ENCODE data around the gene CPNE5. TPM values are rescaled to one million over a fixed set of nuclear protein-coding genes. Genes with fewer than 3 reads are reported as not detected.

Gene CPNE5
- total RNA-seq, 2 experiments from 2014 or later: 0.19 to 0.28 TPM

GRCh38 chr6:36874443-36875249 lies 35.4 kb upstream of the CPNE5 start, which contains the start of gene PPIL1:
Gene PPIL1, minus strand, starts transcription at chr6:36874803. Its CDS starts 31 bp downstream, at chr6:36874772.
- Histone ChIP-seq H3K36me3 (ENCODE audit: insufficient read depth, low read length) (peaks cover 10% of the 10 kb centered on the region), H3K27me3 (ENCODE audit: control insufficient read depth in 1 of 2, insufficient read depth in 2 of 2, low read length in 2 of 2) (peaks cover 0 to 5% of the 10 kb centered on the region in 2 experiments), H3K4me1 (ENCODE audit: insufficient read depth, low read length) (peaks cover 14% of the 10 kb centered on the region), H3K4me3 (ENCODE audit: low read length) (peak within 1 kb of the TSS; percentile 69), H3K27ac (ENCODE audit: low read depth in 1 of 2, low read length in 2 of 2) (peak within 1 kb of the TSS; percentile 80 to 82), H3K9me3 (ENCODE audit: control insufficient read depth in 1 of 2, insufficient read depth in 1 of 2, low read length in 2 of 2) (no peaks in the 10 kb centered on the region)
- TF ChIP-seq CTCF (IDR thresholded peaks at IDR 0.05): no peak
- intact Hi-C loops (cut with DNase I, micrococcal nuclease): loop anchor here (1.0 to 10.0 kb wide), 5 partner anchors 11 to 850 kb away; partner anchors contain the start of genes C6orf89 (in 2 of the 2), MAPK14 (in 1 of the 2) and SLC26A8 (in 1 of the 2)
- peak within 1 kb of the TSS; percentile 95 for H3K4me3 Mint-ChIP-seq
- H3K27me3 Mint-ChIP-seq: peaks cover 17% of the 10 kb centered on the region
- H3K4me1 Mint-ChIP-seq (ENCODE audit: low read depth): peaks cover 45% of the 10 kb centered on the region
- ATAC-seq (ENCODE audit: poor library complexity) (peak; percentile 91), DNase-seq (peak; percentile 71 to 94 (median 82))
- peak within 1 kb of the TSS; percentile 95 for H3K27ac Mint-ChIP-seq
- H3K36me3 Mint-ChIP-seq (ENCODE audit: low read depth): peaks cover 30% of the 10 kb centered on the region
- no peaks in the 10 kb centered on the region for H3K9me3 Mint-ChIP-seq
- POLR2A ChIA-PET: interaction anchor here (0.5 to 3.5 kb wide), 18 partner anchors 11 to 759 kb away, joined by 3 to 54 read pairs (median 4); partner anchors contain the start of genes C6orf89, CMTR1, MTCH1 and PI16
- CTCF ChIA-PET: interaction anchor here (0.8 to 4.0 kb wide), 10 partner anchors 9 to 298 kb away, joined by 3 to 56 read pairs (median 4); partner anchors contain the start of genes C6orf89 and MTCH1

- no peak for TF ChIP-seq CTCF (IDR thresholded peaks at IDR 0.05)
- Histone ChIP-seq H3K27ac (ENCODE audit: low read depth in 1 of 2, low read length in 2 of 2) (peak overlapping the region; percentile 80 to 82), H3K4me1 (ENCODE audit: insufficient read depth, low read length) (peaks cover 14% of the 10 kb centered on the region), H3K9me3 (ENCODE audit: control insufficient read depth in 1 of 2, insufficient read depth in 1 of 2, low read length in 2 of 2) (no peaks in the 10 kb centered on the region), H3K27me3 (ENCODE audit: control insufficient read depth in 1 of 2, insufficient read depth in 2 of 2, low read length in 2 of 2) (peaks cover 0 to under 1% of the 10 kb centered on the region in 2 experiments), H3K36me3 (ENCODE audit: insufficient read depth, low read length) (peaks cover 10% of the 10 kb centered on the region), H3K4me3 (ENCODE audit: low read length) (peak overlapping the region; percentile 69)
- Mint-ChIP-seq H3K27me3 (peaks cover 11% of the 10 kb centered on the region), H3K9me3 (no peaks in the 10 kb centered on the region), H3K4me1 (ENCODE audit: low read depth) (peaks cover 45% of the 10 kb centered on the region), H3K27ac (peak overlapping the region; percentile 95), H3K36me3 (ENCODE audit: low read depth) (peaks cover 35% of the 10 kb centered on the region), H3K4me3 (peak overlapping the region; percentile 95)
- POLR2A ChIA-PET: interaction anchor here (0.5 to 3.5 kb wide), 13 partner anchors 10 to 758 kb away, joined by 3 to 54 read pairs (median 6); partner anchors contain the start of genes C6orf89, CMTR1, MTCH1 and PI16
- DNase-seq (peak in 3 of 14 experiments; percentile 11 to 36 (median 31)), ATAC-seq (ENCODE audit: poor library complexity) (peak; percentile 7)
- intact Hi-C loops (cut with DNase I, micrococcal nuclease): loop anchor here (1.0 to 10.0 kb wide), 5 partner anchors 11 to 849 kb away; partner anchors contain the start of genes C6orf89 (in 2 of the 2), MAPK14 (in 1 of the 2) and SLC26A8 (in 1 of the 2)
- CTCF ChIA-PET: interaction anchor here (0.8 to 4.0 kb wide), 8 partner anchors 12 to 299 kb away, joined by 3 to 56 read pairs (median 4); partner anchors contain the start of genes C6orf89 and MTCH1
Observed at GRCh38 chr6:36873612-36874442, 34.6 kb upstream of the CPNE5 start.
